Activated T-cell treated with anti-CD3 and anti-CD28 coated beads for 1 hour (primary cell): ENCODE data around the gene STARD6.
"Not testable (repeated sequence)": the region's sequence is repeated elsewhere in the genome, so short reads cannot be mapped to it uniquely, and the experiment has no call there.

Source experiments
- DNase-seq: peaks from one replicate; pipeline ENCODE4 v3.0.0-alpha.2; 2020; ENCODE audit warnings: low read depth

STARD6 gene

DNA sequence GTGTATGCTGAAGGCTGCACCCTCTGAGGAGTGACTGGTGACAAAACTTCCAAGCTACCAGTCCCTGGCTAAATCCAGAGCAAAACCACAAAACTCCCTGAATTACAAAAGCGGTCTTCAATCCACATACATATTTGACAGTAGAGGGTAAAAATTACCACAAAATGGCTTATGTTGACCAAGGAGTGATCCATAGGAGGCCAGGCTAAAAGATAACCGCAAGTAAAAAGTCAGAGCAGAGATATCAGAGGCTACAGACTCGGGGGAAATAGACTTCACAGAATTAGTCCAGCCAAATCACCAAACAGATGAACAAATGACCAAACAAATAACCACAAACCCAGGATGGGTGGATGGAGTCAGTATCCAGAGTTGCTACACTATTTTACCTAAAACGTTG, 19.4 kb downstream of the STARD6 start:
- DNase-seq = no peak

DNA sequence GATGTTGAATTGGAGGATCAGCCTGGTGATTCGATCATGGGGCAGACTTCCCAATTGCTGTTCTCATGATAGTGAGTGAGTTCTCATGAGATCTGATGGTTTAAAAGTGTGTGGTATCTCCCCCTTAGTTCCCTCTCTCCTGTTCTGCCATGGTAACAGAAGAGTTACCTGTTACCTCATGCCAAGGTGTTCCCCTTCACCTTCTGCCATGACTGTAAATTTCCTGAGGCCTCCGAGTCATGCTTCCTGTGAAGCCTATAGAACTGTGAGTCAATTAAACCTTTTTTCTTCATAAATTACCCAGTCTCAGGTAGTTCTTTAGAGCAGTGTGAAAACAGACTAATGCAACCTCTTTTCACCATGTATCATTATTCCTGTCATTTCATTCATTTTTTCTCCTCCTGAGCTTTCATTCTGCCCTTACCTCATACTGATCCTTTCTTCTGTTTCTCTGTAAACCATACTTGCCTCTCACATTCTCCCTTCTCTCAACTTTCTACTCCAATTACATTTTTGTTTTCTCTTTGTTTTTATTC, 22.0 kb downstream of the STARD6 start:
- no peak for DNase-seq

DNA sequence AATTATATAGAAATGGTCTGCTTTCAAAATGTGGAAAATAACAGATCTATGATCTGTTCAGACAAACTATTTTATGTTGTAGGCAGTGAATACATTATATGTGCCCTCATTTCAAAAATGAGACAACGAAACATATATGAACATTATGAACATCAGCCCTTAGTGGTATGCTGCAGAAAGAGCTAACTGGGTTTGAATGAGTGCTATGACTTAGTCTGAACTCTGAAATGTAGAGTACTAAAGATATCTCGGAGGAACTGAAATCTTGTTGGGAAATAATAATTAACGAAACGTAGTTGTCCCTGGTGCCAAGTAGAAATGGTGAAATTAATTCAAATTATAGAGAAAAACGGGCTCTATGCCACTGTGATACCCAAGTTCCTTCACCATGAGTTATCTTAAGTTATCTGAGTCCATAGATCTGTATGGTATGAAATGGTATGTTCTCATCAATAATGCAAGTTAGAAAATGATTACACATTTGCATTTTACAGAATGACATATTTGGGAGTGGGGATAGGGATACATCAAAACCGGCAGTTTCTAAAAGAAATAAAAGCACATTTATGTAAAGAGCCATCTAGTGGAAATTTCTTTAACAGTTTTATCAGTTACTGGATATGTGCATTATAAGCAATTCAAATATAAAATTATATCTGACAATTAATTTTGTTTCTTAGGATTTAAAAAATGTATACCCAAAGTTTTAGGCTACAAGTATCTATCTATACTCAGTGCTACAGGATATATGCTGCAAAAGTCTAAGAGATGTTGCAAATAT, 26.7 kb downstream of the STARD6 start:
- DNase-seq = no peak

DNA sequence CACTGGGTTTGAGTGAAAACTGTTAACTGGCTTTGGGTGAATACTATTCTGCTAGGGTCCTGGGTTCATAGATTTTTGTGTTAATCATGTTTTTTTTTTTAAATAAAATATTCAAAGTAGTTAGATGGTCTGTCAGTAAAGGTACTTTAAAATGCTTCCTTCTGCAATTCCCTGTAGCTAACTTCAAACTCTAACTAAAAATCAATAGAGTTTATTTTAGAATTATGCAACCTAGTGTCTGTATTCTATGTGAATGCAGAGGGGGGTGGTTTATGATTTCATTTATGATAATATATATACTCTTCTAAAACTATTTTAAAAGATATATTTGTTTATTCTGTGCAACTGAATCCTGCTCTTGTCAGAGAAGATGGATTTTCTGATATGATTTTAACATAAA, 27.9 kb downstream of the STARD6 start:
- no peak for DNase-seq

DNA sequence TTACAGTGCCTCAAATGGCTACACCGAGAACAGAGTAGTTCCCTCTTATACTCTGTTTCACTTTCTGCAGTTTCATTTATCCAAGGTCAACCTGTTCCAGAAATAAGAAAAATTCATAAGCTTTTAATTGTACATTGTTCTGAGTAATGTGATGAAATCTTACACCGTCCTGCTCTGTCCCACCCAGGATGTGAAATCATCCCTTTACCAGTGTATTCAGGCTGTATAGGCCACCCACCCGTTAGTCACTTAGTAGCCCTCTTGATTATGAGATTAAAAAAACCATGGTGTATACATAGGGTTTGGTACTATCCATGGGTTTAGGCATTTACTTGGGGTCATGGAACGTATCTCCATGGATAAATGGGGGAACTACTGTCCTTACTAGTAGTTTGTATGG, 29.8 kb downstream of the STARD6 start:
- no peak for DNase-seq

DNA sequence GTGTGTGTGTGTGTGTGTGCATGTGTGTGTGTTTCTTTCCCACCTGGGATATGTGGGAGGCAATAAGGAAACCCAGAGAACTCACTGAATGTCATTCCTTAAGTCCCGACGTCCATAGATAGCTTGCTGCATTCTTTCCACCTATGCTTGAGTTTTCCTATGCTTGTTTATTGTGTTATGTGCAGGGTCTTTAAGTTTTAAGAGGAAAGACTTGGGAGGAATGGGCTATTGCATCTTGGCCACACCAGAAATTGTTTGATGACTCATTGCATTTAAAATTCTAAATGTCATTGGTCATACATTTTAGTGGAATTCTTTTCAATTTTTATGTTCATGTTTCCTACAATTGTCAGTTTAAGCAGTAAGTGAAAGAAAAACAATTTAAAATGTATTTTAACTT, 33.7 kb downstream of the STARD6 start:
- DNase-seq = no peak

DNA sequence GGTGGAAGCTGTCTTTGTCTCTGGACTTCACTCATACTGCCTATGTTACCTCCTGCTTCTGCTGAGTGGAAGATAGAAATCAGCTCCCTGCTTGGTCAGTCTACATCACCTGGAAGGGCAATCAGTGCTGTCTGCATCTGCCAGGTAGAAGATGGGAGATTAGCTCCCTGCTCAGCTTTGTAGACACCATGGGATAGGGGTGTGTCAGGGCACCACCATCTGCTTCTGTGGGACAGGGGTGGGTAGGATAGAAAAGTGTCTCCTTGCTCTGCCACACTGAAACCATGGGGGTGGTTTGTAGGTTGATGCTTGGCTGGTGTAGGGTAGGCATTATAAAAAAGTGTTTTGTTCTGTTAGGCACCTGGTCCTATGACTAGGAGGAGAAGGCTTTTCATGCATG, 34.1 kb downstream of the STARD6 start:
- DNase-seq = no peak

DNA sequence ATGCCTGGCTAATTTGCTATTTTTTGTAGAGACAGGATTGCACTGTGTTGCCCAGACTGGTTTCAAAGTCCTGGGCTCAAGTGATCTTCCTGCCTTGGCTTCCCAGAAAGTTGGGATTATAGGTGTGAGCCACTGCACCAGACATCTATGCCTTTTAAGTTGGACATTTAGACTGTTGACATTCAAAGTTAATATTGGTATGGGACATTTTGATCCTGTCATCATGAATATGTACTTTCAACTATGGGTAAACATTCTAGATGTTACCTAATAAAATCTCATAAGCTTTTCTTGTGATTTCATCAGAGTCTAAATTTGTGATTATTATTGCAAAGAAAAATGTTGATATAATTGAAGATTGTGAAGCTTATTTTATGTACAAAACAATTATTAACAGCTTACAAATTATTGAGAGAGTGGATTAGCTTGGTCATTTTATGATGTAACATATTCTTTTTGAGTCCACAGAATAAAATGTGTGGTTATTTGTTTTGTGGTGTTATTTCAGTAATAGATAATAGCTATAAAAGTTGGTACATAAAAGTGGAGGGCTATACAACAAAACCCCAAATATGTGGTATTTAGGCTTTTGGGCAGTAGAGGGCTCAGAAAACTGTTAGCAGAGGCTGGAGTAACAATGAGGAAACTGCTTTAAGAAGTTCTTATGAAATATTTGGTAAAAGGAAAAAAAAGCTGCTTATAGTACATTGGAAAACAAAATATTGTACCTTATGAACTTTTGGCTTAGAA, 41.4 kb downstream of the STARD6 start:
- DNase-seq = no peak

DNA sequence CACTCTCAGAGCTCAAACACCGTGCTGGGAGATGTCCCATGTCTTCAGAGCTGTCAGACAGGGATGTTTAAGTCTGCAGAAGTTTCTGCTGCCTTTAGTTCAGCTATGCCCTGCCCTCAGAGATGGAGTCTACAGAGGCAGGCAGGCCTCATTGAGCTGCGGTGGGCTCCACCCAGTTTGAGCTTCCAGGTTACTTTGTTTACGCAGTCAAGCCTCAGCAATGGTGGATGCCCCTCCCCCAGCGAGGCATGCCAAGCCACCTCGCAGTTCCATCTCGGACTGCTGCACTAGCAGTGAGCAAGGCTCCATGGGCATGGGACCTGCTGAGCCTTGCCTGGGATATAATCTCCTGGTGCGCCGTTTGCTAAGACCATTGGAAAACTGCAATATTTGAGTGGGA, 48.1 kb downstream of the STARD6 start:
- not testable (repeated sequence) for DNase-seq

DNA sequence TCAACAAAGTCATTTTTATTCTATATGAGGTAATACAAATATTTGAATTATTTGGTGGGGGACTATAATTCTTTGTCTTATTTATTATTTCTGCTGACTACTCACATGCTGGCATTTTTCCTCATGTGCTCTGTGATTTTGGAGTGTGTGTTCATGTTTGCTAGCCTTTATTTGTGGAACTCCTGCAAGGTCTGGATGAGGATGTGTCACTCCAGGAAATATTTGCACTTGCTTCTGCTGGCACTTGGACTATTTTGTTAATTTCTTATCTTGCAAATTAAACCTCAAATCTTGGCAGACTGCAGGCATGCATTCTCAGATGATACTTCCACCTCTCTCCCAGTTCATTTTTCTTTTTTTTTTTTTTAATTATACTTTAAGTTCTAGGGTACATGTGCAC, 54.2 kb downstream of the STARD6 start:
- DNase-seq = no peak

DNA sequence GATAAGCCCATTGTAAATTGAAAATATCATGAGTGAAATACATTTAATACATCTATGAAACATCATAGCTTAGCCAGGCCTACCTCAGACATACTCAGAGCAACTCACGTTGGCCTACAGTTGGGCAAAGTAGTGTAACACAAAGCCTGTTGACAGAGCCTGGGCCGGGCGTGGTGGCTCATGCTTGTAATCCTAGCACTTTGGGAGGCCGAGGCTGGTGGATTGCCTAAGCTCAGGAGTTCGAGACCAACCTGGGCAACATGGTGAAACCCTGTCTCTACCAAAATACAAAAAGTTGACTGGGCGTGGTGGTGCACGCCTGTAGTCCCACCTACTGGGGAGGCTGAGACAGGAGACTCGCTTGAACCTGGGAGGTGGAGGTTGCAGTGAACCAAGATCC, 58.7 kb downstream of the STARD6 start:
- DNase-seq = not testable (repeated sequence)

DNA sequence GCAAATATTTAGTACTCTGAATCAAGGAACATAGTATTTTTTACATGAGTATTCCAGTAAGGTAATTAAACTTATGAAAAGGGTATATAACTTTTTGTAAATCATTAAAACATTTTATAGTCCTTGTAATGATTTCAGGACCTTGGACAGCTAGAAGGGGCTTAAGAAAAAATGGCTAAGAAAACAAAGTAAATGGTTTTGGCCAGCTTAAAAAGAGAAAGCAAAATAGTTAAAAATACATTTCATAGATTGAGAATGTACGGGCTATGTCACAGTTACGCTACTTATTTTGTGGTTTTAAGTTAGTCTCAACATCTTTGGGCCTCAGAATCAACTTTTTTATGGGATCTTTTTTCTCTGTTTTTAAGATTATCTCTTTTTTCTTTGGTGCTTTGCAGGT, 61.6 kb downstream of the STARD6 start:
- no peak for DNase-seq

DNA sequence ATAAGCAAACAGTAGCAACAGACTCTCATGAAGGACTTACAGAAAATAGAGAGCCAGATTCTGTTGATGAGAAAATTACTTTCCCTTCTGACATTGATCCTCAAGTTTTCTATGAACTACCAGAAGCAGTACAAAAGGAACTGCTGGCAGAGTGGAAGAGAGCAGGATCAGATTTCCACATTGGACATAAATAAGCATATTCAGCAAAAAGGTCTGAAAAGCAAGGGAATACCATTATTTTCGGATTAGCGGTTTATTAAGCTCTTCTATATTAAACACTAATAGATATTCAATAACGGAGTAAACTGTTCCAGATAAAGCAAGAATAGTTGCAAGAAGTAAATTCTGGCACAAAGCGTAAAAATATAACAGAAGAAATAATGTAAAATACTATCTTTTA, 63.4 kb downstream of the STARD6 start:
- DNase-seq = no peak

DNA sequence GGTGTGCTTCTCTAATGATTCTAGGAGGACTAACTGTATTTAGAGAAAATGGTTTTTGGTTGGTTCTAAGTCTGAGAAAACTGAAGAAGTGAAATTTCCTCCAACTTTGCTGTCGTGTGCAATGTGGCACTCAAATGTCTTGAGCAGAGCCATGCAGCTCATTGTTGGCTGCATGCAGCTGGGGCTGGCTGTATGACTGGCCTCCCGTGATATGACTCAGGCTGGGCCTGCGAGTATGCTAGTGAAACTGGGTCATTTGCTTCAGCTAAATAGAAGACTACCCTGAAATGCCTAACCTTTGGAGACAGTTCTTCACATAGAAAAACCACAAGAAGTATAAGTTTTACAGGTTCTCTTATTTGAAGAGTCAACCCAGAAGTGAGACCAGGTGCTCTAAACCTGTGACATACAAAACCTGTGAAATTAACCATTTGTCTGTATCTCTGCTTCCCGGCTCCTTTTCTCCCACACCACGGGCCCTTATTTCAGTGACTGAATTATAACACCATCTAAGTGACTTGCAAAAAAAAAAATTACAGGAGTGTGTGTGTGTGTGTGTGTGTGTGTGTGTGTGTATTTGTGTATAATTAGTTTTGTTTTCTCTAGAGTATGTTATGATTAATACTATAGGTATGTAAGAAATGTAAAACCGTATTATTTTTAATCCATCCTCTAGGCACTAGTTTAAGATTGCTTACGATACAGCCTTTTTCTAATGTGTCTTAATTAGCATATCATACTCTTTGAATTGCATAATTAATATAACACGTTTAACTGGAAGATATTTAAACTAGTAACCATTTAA, 72.5 kb downstream of the STARD6 start:
- no peak for DNase-seq

DNA sequence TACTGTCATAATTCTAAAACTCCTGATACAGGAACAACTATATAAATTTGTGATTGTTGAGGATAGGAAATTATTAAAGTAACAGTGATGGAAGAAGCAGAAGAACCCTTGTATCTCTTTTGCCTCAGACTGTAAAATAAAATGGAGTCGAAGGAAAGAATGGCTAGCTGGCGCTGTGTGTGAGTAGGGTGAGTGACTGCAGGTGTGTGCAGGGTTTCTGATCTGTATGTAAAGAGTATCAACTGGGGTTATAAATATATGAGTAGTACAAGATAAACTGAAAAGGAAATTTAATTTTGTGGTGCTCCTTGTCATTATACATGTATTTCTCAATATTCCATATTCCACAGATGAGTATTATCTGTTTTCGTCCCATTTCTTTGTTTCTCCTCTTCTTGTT, 73.1 kb downstream of the STARD6 start:
- DNase-seq = no peak

DNA sequence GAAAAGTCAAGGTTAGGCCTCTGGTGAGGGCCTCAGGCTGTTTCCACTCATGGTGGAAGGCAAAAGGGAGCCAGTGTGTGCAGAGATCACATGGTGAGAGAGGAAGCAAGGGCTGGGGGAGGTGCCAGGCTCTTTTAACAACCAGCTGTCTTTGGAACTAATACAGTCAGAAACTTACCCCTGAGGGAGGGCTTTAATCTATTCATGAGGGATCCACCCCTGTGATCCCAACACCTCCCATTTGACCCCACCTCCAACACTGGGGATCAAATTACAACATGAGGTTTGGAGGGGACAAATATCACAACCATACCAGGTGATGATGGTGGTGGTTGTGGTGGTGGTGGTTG, 77.5 kb downstream of the STARD6 start:
- DNase-seq = no peak

DNA sequence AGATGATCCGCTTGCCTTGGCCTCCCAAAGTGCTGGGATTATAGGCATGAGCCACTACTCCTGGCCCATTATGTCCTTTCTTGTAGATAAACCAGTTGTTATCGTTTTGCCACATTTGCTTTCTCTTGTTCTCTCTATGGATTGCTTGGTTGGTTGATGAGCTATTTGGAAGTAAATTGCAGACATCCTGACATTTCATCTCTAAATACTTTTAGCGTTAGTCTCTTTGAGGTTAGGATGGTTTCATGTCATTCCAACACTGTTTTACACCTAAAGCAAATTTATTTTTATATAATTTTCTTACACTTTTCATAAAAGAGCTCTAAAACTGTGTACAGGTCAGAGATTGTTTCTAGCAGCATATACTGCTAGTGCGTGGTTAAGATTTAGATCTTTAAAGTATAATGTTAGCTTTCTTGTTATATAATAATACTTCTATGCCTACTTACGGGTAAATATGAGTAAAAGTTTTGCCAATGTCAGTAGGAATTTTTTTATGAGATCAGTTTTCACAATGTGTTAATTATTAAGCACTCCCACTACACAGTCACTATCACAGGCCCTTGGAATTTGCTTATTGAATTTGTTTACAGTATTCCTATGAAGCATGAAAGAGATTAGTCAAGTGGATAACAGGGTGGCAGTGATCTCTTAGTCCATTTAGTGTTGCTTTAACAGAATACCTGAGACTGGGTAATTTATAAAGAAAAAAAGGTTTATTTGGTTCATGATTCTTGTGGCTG, 78.0 kb downstream of the STARD6 start:
- no peak for DNase-seq

DNA sequence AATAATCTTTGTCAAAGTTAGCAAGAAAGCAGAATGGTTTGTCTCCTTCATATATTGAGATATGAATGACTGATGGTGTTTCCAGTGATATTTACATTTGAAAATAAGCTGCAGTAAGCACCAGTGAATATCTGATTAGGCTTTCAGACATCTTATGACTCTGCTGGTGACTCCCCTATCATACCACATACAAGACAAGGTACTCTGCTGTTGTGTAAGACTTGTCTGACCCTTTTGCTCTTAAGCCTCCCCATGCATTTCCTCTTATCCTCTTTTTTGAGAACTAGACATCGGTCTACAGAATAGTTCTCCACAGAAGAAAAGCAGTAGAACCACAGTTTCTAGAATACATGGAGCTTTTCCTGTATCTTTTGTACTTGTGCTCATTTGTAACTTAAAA, 79.0 kb downstream of the STARD6 start:
- no peak for DNase-seq

DNA sequence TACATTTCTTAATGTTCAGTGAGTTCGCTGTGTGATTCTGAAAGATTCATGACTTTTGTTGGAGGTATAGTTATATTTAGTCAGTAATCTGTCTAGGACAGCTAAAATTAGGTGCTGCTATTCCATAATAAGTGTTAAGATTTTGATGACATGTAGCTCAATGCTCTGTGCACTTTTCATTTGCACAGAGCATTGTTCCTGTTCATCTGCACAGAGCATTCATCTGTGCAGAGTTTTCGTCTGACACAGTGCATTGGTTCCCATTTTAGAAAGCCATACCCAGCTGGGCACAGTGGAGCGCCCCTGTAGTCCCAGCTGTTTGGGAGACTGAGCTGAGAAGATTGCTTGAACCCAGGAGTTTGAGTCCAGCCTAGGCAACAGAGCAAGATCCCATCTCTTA, 79.8 kb downstream of the STARD6 start:
- DNase-seq = no peak
